Breast epithelium (tissue), 4 donors: Measurements from ENCODE around the gene ZNHIT1. TPM values are rescaled to one million over a fixed set of nuclear protein-coding genes. Genes with fewer than 3 reads are reported as not detected.
"Not testable (repeated sequence)": the region's sequence is repeated elsewhere in the genome, so short reads cannot be mapped to it uniquely, and the experiment has no call there.

Experiments
- DNase-seq, 2 donors: peaks; one replicate each; pipeline ENCODE4 v3.0.0-alpha.2; 2019; ENCODE audit warnings: low spot score in 2 of 2
- H3K27ac ChIP-seq, 2 donors: fragments of 200-600 bp; sonication (generic) in 1 of 2; one replicate each; pipeline ENCODE4 v1.5.1; 2016 to 2019; ENCODE audit warnings: mild to moderate bottlenecking in 1 of 2
- H3K27me3 ChIP-seq, 2 donors: fragments of 200-600 bp; sonication (generic) in 1 of 2; one replicate each; pipeline versions ENCODE4 v1.5.1 to v1.6.0; 2017 to 2019; ENCODE audit warnings: control low read depth in 1 of 2, mild to moderate bottlenecking in 1 of 2
- H3K36me3 ChIP-seq: fragments of 200-600 bp; one replicate; pipeline ENCODE4 v1.5.1; 2019
- H3K4me1 ChIP-seq, 2 donors: fragments of 200-600 bp; sonication (generic); one replicate each; pipeline ENCODE4 v1.5.1; 2016 to 2019; ENCODE audit warnings: control low read depth in 1 of 2
- H3K4me3 ChIP-seq, 3 donors: fragments of 200-600 bp; sonication (generic); 1 replicate in 2 of 3; 2 replicates in 1 of 3; pipeline ENCODE4 v1.5.1; 2016 to 2019; ENCODE audit warnings: mild to moderate bottlenecking in 3 of 3, moderate library complexity in 2 of 3
- H3K9me3 ChIP-seq, 2 donors: fragments of 200-600 bp; sonication (generic) in 1 of 2; one replicate each; pipeline ENCODE4 v1.5.1; 2016 to 2019; ENCODE audit warnings: control low read depth in 1 of 2
- POLR2A ChIP-seq: fragments of 450-650 bp; IDR thresholded peaks from one replicate; pipeline ENCODE4 v1.6.1; 2016; ENCODE audit warnings: antibody characterized with exemption, mild to moderate bottlenecking, moderate library complexity
- POLR2AphosphoS5 ChIP-seq, 3 donors: sonication (generic); formaldehyde crosslinking; IDR thresholded peaks; one replicate each; pipeline ENCODE4 v1.6.1; 2017; ENCODE audit warnings: antibody characterized with exemption in 3 of 3
- intact Hi-C: fragments of 100-400 bp; cut with DNase I; formaldehyde crosslinking; loops from one replicate; pipeline ENCODE4 v1.15.1; 2023; ENCODE audit warnings: low total_unique reads
- total RNA-seq, 3 donors: library from RNA; depleted of rRNA; stranded (reverse); fragments of >200 nt; gene quantifications; one replicate each; pipeline ENCODE4 v1.1.0, GENCODE V29; 2016
- TF ChIP-seq, protein P1 (sequence below), 3 donors: fragments of 450-650 bp; IDR thresholded peaks; one replicate each; pipeline ENCODE4 v1.5.1; 2016 to 2017; ENCODE audit warnings: antibody characterized with exemption in 3 of 3, mild to moderate bottlenecking in 3 of 3, moderate library complexity in 3 of 3

Gene ZNHIT1
- total RNA-seq, 3 donors from 2014 or later, result 80.2 to 107 (median 91.4) TPM

DNA sequence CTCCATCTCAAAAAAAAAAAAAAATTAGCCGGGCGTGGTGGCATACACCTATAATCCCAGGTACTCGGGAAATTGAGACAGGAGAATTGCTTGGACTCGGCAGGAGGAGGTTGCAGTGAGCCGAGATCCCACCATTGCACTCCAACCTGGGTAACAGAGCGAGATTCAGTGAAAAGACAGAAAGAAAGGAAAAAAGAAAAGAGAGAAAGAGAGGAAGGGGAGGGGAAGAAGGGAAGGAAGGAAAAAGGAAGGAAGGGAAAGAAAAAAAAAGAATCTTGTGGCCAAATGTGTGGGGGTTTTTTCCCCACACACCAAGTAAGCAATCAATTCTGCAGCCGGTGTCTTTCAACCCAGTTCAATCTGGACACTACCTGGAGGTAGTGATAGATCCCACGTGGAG lies 28.9 kb upstream of the ZNHIT1 start:
- Histone ChIP-seq H3K4me1 (no peaks in the 10 kb centered on the region), H3K4me3 (no peak overlapping the region), H3K36me3 (no peaks in the 10 kb centered on the region), H3K27me3 (no peaks in the 10 kb centered on the region), H3K27ac (no peak overlapping the region), H3K9me3 (no peaks in the 10 kb centered on the region)
- intact Hi-C loops, result no loop called here
- no peak for TF ChIP-seq POLR2A
- TF ChIP-seq, protein P1, sequence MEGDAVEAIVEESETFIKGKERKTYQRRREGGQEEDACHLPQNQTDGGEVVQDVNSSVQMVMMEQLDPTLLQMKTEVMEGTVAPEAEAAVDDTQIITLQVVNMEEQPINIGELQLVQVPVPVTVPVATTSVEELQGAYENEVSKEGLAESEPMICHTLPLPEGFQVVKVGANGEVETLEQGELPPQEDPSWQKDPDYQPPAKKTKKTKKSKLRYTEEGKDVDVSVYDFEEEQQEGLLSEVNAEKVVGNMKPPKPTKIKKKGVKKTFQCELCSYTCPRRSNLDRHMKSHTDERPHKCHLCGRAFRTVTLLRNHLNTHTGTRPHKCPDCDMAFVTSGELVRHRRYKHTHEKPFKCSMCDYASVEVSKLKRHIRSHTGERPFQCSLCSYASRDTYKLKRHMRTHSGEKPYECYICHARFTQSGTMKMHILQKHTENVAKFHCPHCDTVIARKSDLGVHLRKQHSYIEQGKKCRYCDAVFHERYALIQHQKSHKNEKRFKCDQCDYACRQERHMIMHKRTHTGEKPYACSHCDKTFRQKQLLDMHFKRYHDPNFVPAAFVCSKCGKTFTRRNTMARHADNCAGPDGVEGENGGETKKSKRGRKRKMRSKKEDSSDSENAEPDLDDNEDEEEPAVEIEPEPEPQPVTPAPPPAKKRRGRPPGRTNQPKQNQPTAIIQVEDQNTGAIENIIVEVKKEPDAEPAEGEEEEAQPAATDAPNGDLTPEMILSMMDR (IDR thresholded peaks at IDR 0.05), result no peak
- TF ChIP-seq POLR2AphosphoS5 (IDR thresholded peaks at IDR 0.05), result no peak
- DNase-seq, result no peak

DNA sequence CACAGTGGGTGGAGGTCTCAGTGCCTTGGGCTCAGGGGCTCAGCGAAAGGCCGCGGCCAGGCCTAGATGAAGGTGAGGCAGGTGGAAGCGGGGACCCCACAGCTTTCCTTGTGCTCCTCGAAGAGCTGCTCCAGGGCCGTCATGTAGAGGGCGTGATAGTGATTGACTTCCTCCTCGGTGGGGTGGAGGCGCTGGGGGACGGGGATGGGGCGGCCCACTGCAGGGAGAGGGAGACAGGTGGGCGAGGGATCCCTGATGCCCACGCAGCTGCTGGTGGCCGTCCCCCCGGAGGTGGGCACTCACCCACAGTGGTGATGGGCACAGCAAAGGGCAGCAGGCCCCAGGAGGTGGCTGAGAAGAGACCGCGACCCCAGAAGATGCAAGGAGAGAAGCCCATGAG lies 22.1 kb upstream of the ZNHIT1 start:
- Histone ChIP-seq H3K27me3 (peaks cover 0 to 20% of the 10 kb centered on the region in 2 donors), H3K27ac (no peak overlapping the region), H3K4me3 (no peak overlapping the region), H3K9me3 (no peaks in the 10 kb centered on the region), H3K36me3 (no peaks in the 10 kb centered on the region), H3K4me1 (no peaks in the 10 kb centered on the region)
- intact Hi-C loops, result no loop called here
- TF ChIP-seq POLR2A (no peak), POLR2AphosphoS5 (IDR thresholded peaks at IDR 0.05) (no peak)
- TF ChIP-seq, protein P1 (IDR thresholded peaks at IDR 0.05), result no peak
- DNase-seq, result no peak

DNA sequence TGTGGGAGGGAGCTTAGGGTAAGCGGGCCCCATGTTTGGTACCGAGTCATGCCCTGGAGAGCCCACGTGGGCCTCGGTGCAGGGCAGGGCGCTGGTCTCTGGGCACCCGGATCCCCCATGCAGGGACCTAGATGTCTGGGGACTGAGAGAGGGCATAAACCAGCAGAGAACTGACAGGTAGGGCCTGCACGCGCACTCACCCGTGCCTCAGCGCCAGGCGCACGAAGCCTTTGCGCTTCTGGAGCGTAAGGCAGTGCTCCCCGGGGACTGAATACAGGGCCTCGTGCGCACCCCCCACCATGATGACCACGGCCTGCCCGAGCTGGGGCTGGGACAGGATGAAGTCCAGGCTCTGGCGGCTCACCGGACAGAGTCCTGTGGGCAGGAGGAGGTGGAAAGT lies 20.0 kb upstream of the ZNHIT1 start:
- Histone ChIP-seq H3K4me3 (no peak overlapping the region), H3K27me3 (peaks cover 0 to 40% of the 10 kb centered on the region in 2 donors), H3K9me3 (no peaks in the 10 kb centered on the region), H3K27ac (no peak overlapping the region), H3K36me3 (no peaks in the 10 kb centered on the region), H3K4me1 (no peaks in the 10 kb centered on the region)
- DNase-seq, result no peak
- TF ChIP-seq POLR2AphosphoS5 (IDR thresholded peaks at IDR 0.05) (no peak), POLR2A (no peak)
- TF ChIP-seq, protein P1 (IDR thresholded peaks at IDR 0.05), result no peak
- intact Hi-C loops, result no loop called here

DNA sequence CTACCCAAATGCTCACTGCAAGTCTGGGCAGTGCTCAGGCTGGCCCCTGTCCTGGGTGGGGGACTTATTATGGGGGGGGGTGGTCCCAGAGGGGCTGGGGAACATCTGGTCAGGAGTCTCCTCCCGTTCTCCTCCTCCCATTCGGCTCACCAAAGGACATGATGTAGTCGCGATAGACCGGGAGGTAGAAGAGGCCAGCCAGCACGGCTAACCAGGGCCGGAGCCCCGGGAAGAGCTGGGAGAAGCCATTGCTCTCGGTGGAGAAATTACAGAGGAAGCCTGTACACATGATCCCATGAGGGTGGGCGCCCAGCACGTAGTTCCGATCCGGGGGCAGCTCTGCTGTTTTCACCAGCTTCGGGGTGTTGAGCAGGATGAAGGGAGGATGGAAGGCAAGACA lies 19.5 kb upstream of the ZNHIT1 start:
- no peak for DNase-seq
- intact Hi-C loops, result no loop called here
- no peaks in the 10 kb centered on the region for H3K4me1 ChIP-seq
- H3K27ac ChIP-seq, result no peak overlapping the region
- TF ChIP-seq, protein P1 (IDR thresholded peaks at IDR 0.05), result no peak
- TF ChIP-seq POLR2AphosphoS5 (IDR thresholded peaks at IDR 0.05) (no peak), POLR2A (no peak)
- peaks cover 0 to 45% of the 10 kb centered on the region in 2 donors for H3K27me3 ChIP-seq
- no peaks in the 10 kb centered on the region for H3K9me3 ChIP-seq
- H3K4me3 ChIP-seq, result no peak overlapping the region
- no peaks in the 10 kb centered on the region for H3K36me3 ChIP-seq

DNA sequence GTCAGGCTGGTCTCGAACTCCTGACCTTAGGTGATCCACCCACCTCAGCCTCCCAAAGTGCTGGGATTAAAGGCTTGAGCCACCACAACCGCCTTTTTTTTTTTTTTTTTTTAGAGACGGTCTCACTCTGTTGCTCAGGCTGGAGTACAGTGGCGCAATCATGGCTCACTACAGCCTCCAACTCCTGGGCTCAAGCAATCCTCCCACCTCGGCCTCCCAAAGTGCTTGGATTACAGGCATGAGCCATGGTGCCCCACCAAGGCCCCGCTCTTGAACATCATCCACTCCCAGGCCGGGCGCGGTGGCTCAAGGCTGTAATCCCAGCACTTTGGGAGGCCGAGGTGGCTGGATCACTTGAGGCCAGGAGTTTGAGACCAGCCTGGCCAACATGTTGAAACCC lies 18.4 kb upstream of the ZNHIT1 start:
- intact Hi-C loops, H3K27ac ChIP-seq, DNase-seq, H3K9me3 ChIP-seq, H3K4me3 ChIP-seq, H3K4me1 ChIP-seq, H3K36me3 ChIP-seq: not testable (repeated sequence)
- peaks cover 0 to 45% of the 10 kb centered on the region in 2 donors for H3K27me3 ChIP-seq

DNA sequence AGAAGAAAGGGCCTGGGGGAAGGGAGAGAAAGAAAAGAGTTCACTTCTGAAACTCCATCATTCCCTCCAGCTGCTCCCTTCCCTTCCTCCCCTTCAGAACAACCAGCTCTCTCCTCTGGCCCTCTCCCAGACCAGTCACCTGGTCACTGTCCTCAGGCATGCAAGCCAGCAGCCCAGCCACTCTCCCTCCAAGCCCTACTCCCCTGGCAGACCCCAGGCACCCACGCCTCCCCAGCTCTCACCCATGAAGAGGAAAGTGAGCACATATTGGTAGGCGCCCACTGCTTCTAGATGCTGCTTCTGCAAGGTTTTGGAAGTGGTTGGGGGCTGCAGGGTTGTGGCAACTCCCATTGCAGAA lies 17.5 kb upstream of the ZNHIT1 start:
- no peak overlapping the region for H3K4me3 ChIP-seq
- intact Hi-C loops, result loop anchor here (10.0 kb wide), 1 partner anchor 54 kb away; no protein-coding TSS in a partner anchor
- no peak for DNase-seq
- H3K4me1 ChIP-seq, result no peaks in the 10 kb centered on the region
- H3K36me3 ChIP-seq, result no peaks in the 10 kb centered on the region
- no peaks in the 10 kb centered on the region for H3K9me3 ChIP-seq
- H3K27me3 ChIP-seq, result peaks cover 0 to 45% of the 10 kb centered on the region in 2 donors
- no peak overlapping the region for H3K27ac ChIP-seq
- TF ChIP-seq POLR2AphosphoS5 (IDR thresholded peaks at IDR 0.05), result no peak
- no peak for TF ChIP-seq POLR2A
- TF ChIP-seq, protein P1 (IDR thresholded peaks at IDR 0.05), result no peak
